GM18520 (cell line): ENCODE results near the gene KCND2.

Experiments
- ATAC-seq: cut with Tn5 transposase; IDR thresholded peaks from one replicate; pipeline ENCODE4 v1.9.1; 2021; ENCODE audit not compliant: unreplicated experiment

KCND2 gene

GRCh38 chr7:120582916-120583315 lies 309.9 kb downstream of the KCND2 start:
- no peak for ATAC-seq

DNA sequence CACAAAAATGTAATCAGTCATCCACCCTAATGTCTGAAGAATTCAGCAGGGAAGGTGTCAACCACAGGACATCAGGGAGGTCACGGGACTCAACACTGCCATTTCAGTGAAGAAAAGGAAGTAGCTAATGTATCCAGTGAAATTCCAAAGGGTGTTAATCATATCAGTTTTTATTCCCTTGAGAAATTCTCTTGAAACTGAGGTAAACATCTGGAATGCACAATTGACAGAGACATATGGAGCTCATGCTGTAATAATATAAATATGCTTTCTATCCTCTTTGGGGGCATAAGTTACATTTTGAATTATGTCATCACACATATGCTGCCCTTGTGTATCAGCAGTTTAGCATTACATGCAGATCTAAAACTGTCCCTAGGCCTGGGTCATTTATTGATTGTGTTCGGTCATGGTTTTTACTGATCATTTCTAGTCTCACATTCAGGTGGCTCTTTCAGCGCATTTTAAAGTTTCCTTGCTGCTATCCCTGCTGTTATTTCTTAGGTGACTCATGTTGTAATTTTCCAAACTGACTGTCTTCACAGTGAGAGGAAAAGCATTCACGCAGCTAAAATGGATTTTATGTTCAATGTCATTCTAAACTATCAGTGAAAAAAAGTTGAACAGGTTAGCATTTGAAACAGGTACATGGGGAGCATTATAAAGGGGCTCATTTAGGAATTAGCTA lies 311.1 kb downstream of the KCND2 start:
- no peak for ATAC-seq

DNA sequence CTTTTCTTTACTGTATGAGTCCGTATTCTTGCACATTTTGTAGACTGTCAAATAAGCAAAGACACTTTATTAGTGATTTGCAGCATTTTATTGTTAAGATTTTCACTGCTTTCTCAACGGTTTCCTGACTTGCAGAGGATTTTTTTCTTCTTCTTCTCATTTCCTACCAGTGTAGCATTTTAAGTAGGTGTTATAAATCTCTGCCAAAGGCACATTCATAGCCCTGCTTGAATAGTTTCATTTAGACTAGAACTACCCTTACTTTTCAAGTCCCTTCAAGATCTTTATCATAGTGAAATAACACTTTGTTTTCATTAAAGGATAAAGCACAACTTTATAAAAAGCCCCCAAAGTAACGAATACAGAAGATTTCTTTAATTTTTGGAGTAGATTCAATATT lies 313.6 kb downstream of the KCND2 start:
- ATAC-seq = no peak

DNA sequence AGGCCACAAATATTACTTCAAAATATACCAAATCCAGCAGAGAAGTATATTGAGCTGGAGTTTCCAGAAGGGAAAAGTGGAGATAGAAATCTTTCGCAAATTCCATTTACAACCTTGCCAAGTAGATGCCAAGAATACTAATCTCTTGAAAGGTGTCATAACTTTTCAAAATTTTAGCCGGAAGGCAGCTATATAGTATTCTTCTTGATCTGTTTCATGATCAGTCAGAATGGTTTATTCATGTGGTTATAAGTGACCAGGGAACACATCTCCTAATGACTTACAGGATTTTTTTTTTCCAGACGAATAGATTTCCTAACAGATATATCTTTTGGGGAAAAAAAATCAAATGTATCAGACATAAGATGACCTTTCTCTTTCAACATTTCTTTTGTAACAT lies 314.3 kb downstream of the KCND2 start:
- no peak for ATAC-seq

DNA sequence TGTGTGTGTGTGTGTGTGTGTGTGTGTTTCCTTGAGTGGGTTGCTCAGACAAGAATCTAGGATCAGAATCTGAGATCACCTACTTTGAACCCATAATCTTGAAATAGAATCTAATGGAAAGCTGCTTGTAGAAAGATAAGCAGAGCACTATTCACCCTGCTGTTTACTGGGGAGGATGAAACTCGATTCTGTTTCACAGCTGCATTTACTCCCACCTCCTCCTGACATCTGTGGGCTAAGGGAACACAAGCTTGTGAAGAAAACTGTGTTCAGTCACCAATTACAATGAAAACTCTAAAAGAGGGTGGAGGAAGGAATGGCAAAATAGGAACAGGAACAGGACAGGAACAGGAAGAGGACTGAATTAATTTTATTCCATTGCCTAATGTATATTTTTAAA lies 315.4 kb downstream of the KCND2 start:
- no peak for ATAC-seq

- ATAC-seq = no peak
These were observed 315.9 kb downstream of the KCND2 start for GRCh38 chr7:120588862-120589261.

DNA sequence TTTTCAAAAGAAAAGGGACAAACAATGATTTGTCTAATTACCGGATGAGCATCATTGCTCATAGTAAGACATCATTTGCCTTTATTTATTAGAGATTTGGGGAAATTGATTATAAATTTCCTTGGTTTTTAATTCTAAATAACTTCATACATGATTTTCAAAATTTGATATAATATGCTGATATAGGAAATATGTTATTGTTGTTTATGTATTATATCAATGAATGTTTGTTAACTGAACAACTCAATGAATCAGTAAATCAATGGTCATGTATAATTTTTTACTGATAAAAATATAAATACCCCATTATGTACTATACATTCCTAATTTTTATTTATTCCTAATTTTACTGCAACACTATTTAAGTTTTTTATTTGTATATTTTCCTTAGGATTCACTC lies 327.6 kb downstream of the KCND2 start:
- ATAC-seq = no peak

DNA sequence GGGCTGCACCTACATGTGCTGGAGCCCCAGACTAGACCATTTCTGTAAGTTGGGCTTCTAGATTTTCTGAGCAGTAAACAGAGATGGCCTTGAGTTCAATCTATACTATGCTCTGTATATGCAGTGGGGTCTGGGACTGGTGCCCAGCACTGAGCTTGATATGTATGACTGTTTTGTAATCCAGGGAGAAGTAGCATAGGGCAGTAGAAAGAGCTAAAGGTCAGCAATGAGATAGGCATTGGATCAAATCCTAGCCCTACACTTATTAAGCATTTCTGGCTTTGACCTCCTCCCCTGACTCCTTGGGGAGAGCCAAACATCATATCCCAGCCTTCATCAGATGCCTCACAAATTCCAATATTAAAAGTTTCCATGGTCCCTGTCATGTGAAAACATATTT lies 330.4 kb downstream of the KCND2 start:
- ATAC-seq = no peak

DNA sequence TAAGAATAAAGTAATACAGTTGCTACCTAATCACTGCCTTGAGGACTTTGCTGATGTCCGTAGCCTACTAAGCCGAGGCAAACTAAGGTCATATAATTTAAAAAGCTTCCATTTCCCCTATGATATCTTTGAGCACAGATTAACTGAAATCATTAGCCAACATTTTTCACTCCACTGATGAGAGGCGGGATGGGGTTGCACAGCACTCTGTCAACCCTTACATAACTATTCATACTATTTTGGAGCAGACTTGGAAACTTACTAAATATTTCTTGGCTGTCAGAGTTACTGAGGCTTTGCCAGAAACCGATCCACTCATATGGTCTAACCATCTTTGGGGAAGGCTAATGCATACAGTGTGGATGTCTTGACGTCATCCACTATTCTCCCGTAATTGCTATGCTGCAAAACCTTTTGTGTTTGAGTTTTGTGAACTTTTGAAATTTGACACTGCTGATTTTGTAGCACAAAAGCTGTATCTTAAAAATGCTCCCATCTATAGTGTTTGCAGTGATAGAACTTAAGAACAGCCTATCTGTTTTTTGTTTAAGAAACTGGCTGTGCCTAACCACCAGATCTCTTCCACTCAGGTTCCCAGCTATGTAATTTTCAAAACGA lies 336.3 kb downstream of the KCND2 start:
- ATAC-seq = no peak

DNA sequence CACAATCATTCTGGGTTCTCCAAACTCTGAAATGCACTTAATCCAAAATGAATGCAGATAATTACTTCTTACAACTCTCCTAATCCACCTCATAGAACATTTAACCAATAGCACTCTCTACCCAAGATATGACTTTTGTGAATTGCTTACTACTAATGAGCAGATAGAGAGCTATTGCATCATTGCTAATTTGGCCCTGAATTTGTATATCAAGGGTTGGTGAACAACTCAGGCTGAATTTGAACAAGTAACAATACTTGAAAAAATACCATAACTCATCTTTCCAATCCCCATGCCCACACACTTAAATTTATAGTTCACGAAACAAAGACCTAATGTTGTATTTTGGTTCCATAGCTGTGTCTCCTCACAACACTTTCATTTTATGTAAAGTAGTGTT lies 339.0 kb downstream of the KCND2 start:
- no peak for ATAC-seq

DNA sequence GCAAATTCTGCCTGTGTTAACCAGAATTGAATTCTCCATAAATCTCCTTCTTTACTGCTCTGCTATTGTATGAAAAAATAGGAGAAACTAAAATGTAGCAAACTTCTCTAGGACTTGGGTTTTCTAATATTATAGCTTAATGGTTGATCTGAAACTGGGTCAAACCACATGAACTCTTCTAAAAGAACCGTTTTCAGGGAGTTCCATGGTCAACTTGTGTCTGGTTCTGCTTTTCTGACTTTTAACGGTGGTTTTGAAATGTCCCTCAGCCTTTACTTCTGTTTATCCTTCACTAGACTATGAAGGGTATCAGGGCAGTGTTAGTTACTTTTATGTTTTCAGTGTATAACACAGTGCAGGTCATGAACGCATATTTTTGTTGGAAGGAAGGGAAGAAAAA lies 342.7 kb downstream of the KCND2 start:
- no peak for ATAC-seq

DNA sequence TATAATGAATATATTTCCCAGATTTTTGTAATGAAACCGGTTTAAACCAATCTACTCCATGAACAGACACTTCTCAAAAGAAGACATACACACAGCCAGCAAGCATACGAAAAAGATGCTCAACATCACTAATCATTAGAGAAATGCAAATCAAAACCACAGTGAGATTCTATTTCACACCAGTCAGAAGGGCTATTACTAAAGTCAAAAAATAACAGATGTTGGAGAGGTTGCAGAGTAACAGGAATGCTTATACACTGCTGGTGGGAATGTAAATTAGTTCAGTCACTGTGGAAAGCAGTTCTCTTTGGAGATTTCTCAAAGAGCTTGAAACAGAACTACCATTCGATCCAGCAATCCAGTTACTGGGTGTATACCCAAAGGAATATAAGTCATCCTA lies 344.3 kb downstream of the KCND2 start:
- peak; percentile 77 for ATAC-seq

GRCh38 chr7:120628251-120628650 lies 355.3 kb downstream of the KCND2 start:
- no peak for ATAC-seq

GRCh38 chr7:120639884-120640283 lies 366.9 kb downstream of the KCND2 start:
- no peak for ATAC-seq

- ATAC-seq = no peak
These were observed 373.0 kb downstream of the KCND2 start for GRCh38 chr7:120645966-120646365.

DNA sequence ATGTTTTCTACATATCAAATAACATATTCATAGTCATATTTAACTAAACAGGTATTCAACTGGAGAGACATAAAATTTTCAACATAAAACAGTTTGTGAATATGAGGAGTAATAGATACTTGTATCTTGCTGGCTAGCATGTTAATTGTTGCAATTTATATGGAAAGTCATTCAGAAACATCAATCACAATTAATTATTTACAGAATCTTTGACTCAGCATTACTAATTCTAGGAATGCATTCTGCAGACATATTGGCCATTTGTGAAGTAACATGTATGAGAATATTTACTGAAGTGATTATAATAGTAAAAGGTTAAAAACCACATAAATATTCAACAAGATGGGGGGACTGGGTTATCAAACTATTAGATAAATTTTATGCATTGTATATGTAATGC lies 381.3 kb downstream of the KCND2 start:
- no peak for ATAC-seq

DNA sequence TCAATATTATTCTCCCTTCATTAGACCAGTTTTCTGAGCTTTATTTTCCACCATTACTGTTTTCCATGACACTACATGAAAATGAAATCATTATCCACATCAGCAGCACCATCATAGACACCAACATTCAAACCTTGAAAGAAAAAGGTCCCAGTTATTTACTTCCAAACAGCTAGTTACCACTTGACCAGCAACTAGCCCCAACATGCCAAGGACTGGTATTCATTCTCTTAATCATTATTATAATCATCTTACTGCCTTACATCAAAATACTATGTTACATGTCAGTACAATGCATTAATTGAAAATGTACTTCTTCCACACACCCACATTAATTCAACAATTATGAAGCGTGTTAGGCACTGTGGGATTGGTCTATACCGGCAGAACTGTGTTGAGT lies 385.5 kb downstream of the KCND2 start:
- ATAC-seq = no peak

- ATAC-seq = no peak
These were observed 389.3 kb downstream of the KCND2 start for GRCh38 chr7:120662291-120662690.

- no peak for ATAC-seq
These were observed 392.1 kb downstream of the KCND2 start for GRCh38 chr7:120665068-120665467.

GRCh38 chr7:120675076-120675475 lies 402.1 kb downstream of the KCND2 start:
- ATAC-seq = no peak

DNA sequence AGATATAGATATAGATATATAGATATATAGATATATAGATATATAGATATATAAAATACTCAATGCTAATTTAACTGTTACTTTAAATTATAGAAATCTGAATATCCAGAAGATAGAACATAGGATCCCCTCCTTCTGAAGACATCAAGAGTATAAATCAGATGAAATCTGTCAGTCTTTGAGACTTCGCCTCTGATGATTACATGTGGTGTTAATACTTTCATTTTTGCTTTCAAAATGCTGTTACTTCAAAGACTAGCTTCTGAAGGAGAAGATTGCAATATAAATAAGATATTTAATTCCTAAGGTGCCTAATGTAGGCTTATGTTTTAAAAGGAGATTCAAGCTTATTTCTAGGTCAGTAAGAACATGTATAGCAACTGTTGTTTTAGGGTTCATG lies 404.6 kb downstream of the KCND2 start:
- ATAC-seq = no peak

- no peak for ATAC-seq
These were observed 408.0 kb downstream of the KCND2 start for GRCh38 chr7:120680985-120681384.

DNA sequence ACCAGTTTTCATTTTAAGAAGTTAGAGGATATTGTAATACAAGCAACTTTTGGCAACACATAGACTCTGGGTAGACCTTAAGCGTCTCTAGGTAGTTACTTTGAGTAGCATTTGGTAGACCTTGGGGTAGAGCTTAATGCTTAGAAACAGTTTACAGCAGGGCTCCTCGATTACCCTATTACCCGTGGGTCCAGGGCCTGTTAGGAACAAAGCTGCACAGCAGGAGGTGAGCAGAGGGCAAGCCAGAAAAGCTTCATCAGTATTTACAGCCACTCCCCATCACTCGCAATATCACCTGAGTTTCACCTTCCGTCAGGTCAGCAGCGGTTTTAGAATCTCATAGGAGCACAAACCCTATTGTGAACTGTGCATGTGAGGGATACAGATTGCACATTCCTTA lies 411.5 kb downstream of the KCND2 start:
- ATAC-seq = no peak
